Thyroid gland (tissue), 4 donors: ENCODE measurements around the gene SUMF1.

Source experiments
- POLR2A ChIP-seq, 2 donors: fragments of 450-650 bp; IDR thresholded peaks; one replicate each; pipeline ENCODE4 v1.6.1; 2017; ENCODE audit warnings: antibody characterized with exemption in 2 of 2, mild to moderate bottlenecking in 2 of 2, moderate library complexity in 1 of 2
- TF ChIP-seq, protein P1 (sequence below), 6 experiments: fragments of 200-600 bp in 3 of 6; fragments of 450-650 bp in 3 of 6; sonication (generic) in 3 of 6; IDR thresholded peaks; one replicate each; pipeline ENCODE4 v1.5.1; 2016 to 2019; ENCODE audit warnings: antibody characterized with exemption in 6 of 6, mild to moderate bottlenecking in 2 of 6, inconsistent platforms in 1 of 6, moderate library complexity in 1 of 6

DNA sequence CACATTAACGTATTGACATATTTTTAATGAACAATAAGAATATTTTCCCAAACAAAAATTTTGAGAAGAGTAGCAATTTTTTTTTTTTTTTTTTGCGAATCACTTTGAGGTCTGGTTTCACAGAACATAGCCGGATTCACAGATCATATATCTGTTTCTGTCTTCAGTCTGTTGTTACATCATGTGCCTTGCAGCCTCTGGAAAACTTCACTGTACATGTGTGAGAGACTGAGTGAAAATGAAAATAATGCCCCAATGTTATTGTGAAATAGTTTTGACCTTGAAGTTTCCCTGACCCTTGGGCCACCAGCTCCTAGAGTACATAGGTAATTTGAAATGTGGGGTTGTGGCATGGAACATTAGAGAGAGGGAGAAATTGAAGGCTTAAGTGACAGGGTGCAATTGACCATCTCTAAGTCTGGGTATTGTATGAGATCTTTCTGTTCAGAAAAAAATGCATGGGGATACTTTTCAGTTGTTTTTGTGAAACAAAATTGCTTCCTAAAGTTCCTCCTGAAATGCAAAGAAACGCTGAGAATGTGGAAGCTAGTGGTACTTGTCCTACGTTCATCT, 40.0 kb upstream of the SUMF1 start:
- TF ChIP-seq, protein P1, sequence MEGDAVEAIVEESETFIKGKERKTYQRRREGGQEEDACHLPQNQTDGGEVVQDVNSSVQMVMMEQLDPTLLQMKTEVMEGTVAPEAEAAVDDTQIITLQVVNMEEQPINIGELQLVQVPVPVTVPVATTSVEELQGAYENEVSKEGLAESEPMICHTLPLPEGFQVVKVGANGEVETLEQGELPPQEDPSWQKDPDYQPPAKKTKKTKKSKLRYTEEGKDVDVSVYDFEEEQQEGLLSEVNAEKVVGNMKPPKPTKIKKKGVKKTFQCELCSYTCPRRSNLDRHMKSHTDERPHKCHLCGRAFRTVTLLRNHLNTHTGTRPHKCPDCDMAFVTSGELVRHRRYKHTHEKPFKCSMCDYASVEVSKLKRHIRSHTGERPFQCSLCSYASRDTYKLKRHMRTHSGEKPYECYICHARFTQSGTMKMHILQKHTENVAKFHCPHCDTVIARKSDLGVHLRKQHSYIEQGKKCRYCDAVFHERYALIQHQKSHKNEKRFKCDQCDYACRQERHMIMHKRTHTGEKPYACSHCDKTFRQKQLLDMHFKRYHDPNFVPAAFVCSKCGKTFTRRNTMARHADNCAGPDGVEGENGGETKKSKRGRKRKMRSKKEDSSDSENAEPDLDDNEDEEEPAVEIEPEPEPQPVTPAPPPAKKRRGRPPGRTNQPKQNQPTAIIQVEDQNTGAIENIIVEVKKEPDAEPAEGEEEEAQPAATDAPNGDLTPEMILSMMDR (IDR thresholded peaks at IDR 0.05) = no peak
- no peak for TF ChIP-seq POLR2A (IDR thresholded peaks at IDR 0.05)
